Nephron (organoid): ENCODE results near the gene PRRC2B.

ENCODE experiments used
- H3K27ac Mint-ChIP-seq, 3 experiments: 2 replicates each; pipeline ENCODE4 v1.8.0; 2020; ENCODE audit warnings: mixed read lengths in 3 of 3, mild to moderate bottlenecking in 2 of 3, moderate library complexity in 1 of 3
- H3K27me3 Mint-ChIP-seq: 2 replicates; pipeline ENCODE4 v1.8.0; 2021; ENCODE audit warnings: low read depth, mild to moderate bottlenecking, moderate library complexity, mixed read lengths
- H3K36me3 Mint-ChIP-seq: 2 replicates; pipeline ENCODE4 v1.8.0; 2020; ENCODE audit warnings: low read depth, mixed read lengths
- H3K4me1 Mint-ChIP-seq: 2 replicates; pipeline ENCODE4 v1.8.0; 2020; ENCODE audit warnings: mixed read lengths
- H3K4me3 Mint-ChIP-seq, 3 experiments: 2 replicates each; pipeline ENCODE4 v1.8.0; 2020; ENCODE audit warnings: mild to moderate bottlenecking in 3 of 3, mixed read lengths in 3 of 3, moderate library complexity in 2 of 3
- H3K9me3 Mint-ChIP-seq: 2 replicates; pipeline ENCODE4 v1.8.0; 2020; ENCODE audit warnings: mixed read lengths
- TF ChIP-seq, protein P1 (sequence below), 3 experiments: fragments of 200-600 bp; sonication (generic); IDR thresholded peaks; one replicate each; pipeline ENCODE4 v1.5.0; 2021; ENCODE audit warnings: antibody characterized with exemption in 3 of 3; ENCODE audit not compliant: unreplicated experiment in 3 of 3

PRRC2B gene

GRCh38 chr9:131422241-131422792 lies 28.4 kb downstream of the PRRC2B start:
- Mint-ChIP-seq H3K27me3 (no peaks in the 10 kb centered on the region), H3K36me3 (peaks cover 38% of the 10 kb centered on the region), H3K4me3 (peak overlapping the region in 1 of 3 experiments; percentile 34)

GRCh38 chr9:131423171-131423581 lies 29.3 kb downstream of the PRRC2B start:
- TF ChIP-seq, protein P1, sequence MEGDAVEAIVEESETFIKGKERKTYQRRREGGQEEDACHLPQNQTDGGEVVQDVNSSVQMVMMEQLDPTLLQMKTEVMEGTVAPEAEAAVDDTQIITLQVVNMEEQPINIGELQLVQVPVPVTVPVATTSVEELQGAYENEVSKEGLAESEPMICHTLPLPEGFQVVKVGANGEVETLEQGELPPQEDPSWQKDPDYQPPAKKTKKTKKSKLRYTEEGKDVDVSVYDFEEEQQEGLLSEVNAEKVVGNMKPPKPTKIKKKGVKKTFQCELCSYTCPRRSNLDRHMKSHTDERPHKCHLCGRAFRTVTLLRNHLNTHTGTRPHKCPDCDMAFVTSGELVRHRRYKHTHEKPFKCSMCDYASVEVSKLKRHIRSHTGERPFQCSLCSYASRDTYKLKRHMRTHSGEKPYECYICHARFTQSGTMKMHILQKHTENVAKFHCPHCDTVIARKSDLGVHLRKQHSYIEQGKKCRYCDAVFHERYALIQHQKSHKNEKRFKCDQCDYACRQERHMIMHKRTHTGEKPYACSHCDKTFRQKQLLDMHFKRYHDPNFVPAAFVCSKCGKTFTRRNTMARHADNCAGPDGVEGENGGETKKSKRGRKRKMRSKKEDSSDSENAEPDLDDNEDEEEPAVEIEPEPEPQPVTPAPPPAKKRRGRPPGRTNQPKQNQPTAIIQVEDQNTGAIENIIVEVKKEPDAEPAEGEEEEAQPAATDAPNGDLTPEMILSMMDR (IDR thresholded peaks at IDR 0.05; ENCODE audit: unreplicated experiment in 3 of 3) = no peak
- no peaks in the 10 kb centered on the region for H3K27me3 Mint-ChIP-seq
- H3K4me3 Mint-ChIP-seq = no peak overlapping the region
- H3K9me3 Mint-ChIP-seq = no peaks in the 10 kb centered on the region
- peak overlapping the region; percentile 80 to 82 (median 81) for H3K27ac Mint-ChIP-seq
- peaks cover 34% of the 10 kb centered on the region for H3K36me3 Mint-ChIP-seq
- peaks cover 49% of the 10 kb centered on the region for H3K4me1 Mint-ChIP-seq

More at GRCh38 chr9:131422241-131422792, 28.4 kb downstream of the PRRC2B start:
- TF ChIP-seq, protein P1 (IDR thresholded peaks at IDR 0.05; ENCODE audit: unreplicated experiment in 3 of 3) = peak in 2 of 3 experiments; percentile 10 to 13
- Mint-ChIP-seq H3K27ac (peak overlapping the region; percentile 80 to 82 (median 81)), H3K4me1 (peaks cover 57% of the 10 kb centered on the region), H3K9me3 (no peaks in the 10 kb centered on the region)

- no peaks in the 10 kb centered on the region for H3K27me3 Mint-ChIP-seq
- H3K4me3 Mint-ChIP-seq = no peak overlapping the region
- TF ChIP-seq, protein P1 (IDR thresholded peaks at IDR 0.05; ENCODE audit: unreplicated experiment in 3 of 3) = no peak
- H3K27ac Mint-ChIP-seq = no peak overlapping the region
- H3K4me1 Mint-ChIP-seq = peaks cover 25% of the 10 kb centered on the region
- peaks cover 44% of the 10 kb centered on the region for H3K36me3 Mint-ChIP-seq
- H3K9me3 Mint-ChIP-seq = no peaks in the 10 kb centered on the region
Measured at GRCh38 chr9:131426545-131426944, 32.7 kb downstream of the PRRC2B start.

GRCh38 chr9:131429121-131430012 lies 35.5 kb downstream of the PRRC2B start:
- Mint-ChIP-seq H3K4me3 (no peak overlapping the region), H3K36me3 (peaks cover 60% of the 10 kb centered on the region), H3K27me3 (no peaks in the 10 kb centered on the region), H3K4me1 (peaks cover 17% of the 10 kb centered on the region), H3K27ac (peak overlapping the region in 2 of 3 experiments; percentile 24 to 57), H3K9me3 (no peaks in the 10 kb centered on the region)
- TF ChIP-seq, protein P1 (IDR thresholded peaks at IDR 0.05; ENCODE audit: unreplicated experiment in 3 of 3) = no peak

GRCh38 chr9:131432050-131432449 lies 38.2 kb downstream of the PRRC2B start:
- no peak overlapping the region for H3K4me3 Mint-ChIP-seq
- H3K4me1 Mint-ChIP-seq = peaks cover 28% of the 10 kb centered on the region
- TF ChIP-seq, protein P1 (IDR thresholded peaks at IDR 0.05; ENCODE audit: unreplicated experiment in 3 of 3) = no peak
- no peaks in the 10 kb centered on the region for H3K9me3 Mint-ChIP-seq
- H3K36me3 Mint-ChIP-seq = peaks cover 69% of the 10 kb centered on the region
- H3K27ac Mint-ChIP-seq = no peak overlapping the region
- H3K27me3 Mint-ChIP-seq = no peaks in the 10 kb centered on the region
